OCI-LY1 (cell line): ENCODE results near the gene PSAPL1.

Experiments used
- H2AFZ ChIP-seq: fragments of 200-600 bp; sonication (generic), shearing (Covaris generic); 2 replicates; pipeline ENCODE4 v1.6.0; 2014; ENCODE audit warnings: antibody characterized with exemption, mild to moderate bottlenecking, low read length
- H3F3A ChIP-seq: fragments of 200-600 bp; sonication (generic), shearing (Covaris generic); 2 replicates; pipeline ENCODE4 v1.6.0; 2014; ENCODE audit warnings: mild to moderate bottlenecking, antibody characterized with exemption, low read length, moderate library complexity; ENCODE audit not compliant: insufficient read depth
- H3K27ac ChIP-seq: fragments of 200-600 bp; sonication (generic); 2 replicates; pipeline ENCODE4 v1.5.1; 2014; ENCODE audit warnings: low read length, mixed run types, mild to moderate bottlenecking, low read depth; ENCODE audit not compliant: poor library complexity, severe bottlenecking
- H3K27me3 ChIP-seq: fragments of 200-600 bp; sonication (generic); 2 replicates; pipeline ENCODE4 v1.6.0; 2014; ENCODE audit warnings: antibody characterized with exemption, mild to moderate bottlenecking, low read length, moderate library complexity; ENCODE audit not compliant: insufficient read depth
- H3K36me3 ChIP-seq: fragments of 200-600 bp; sonication (generic); 2 replicates; pipeline ENCODE4 v1.6.1; 2014; ENCODE audit warnings: mild to moderate bottlenecking, antibody characterized with exemption, low read length, moderate library complexity, mixed read lengths; ENCODE audit not compliant: insufficient read depth
- H3K4me1 ChIP-seq: fragments of 200-600 bp; sonication (generic); 2 replicates; pipeline ENCODE4 v1.5.1; 2014; ENCODE audit warnings: mild to moderate bottlenecking, low read length, moderate library complexity; ENCODE audit not compliant: insufficient read depth, severe bottlenecking
- H3K4me2 ChIP-seq: fragments of 200-600 bp; sonication (generic), shearing (Covaris generic); 2 replicates; pipeline ENCODE4 v1.6.1; 2014; ENCODE audit warnings: low read length
- H3K4me3 ChIP-seq: fragments of 200-600 bp; sonication (generic); 2 replicates; pipeline ENCODE4 v1.5.1; 2014; ENCODE audit warnings: low read length, low read depth, mild to moderate bottlenecking, mixed read lengths; ENCODE audit not compliant: poor library complexity, severe bottlenecking
- H3K79me2 ChIP-seq: fragments of 200-600 bp; shearing (Covaris generic); 2 replicates; pipeline ENCODE4 v1.6.1; 2016; ENCODE audit warnings: mixed run types, low read length, mixed read lengths; ENCODE audit not compliant: insufficient read depth
- H3K9ac ChIP-seq: fragments of 200-600 bp; sonication (generic), shearing (Covaris generic); 2 replicates; pipeline ENCODE4 v1.6.1; 2014; ENCODE audit warnings: mild to moderate bottlenecking, low read length, mixed read lengths
- H3K9me2 ChIP-seq: fragments of 200-600 bp; sonication (generic), shearing (Covaris generic); 2 replicates; pipeline ENCODE4 v1.6.1; 2014; ENCODE audit warnings: low read depth, mild to moderate bottlenecking, low read length, mixed read lengths
- H3K9me3 ChIP-seq: fragments of 200-600 bp; shearing (Covaris generic); 2 replicates; pipeline ENCODE4 v1.6.1; 2014; ENCODE audit warnings: low read length, mixed read lengths
- H4K20me1 ChIP-seq: fragments of 200-600 bp; sonication (generic), shearing (Covaris generic); 2 replicates; pipeline ENCODE4 v1.6.0; 2016; ENCODE audit warnings: mild to moderate bottlenecking, low read length; ENCODE audit not compliant: insufficient read depth
- EZH2 ChIP-seq: fragments of 200-600 bp; sonication (generic), shearing (Covaris generic); IDR thresholded peaks from 2 replicates; pipeline ENCODE4 v1.8.0; 2017; ENCODE audit warnings: borderline replicate concordance, mixed run types, mild to moderate bottlenecking, antibody characterized with exemption, low read length, moderate library complexity, mixed read lengths
- TF ChIP-seq, protein P1 (sequence below): fragments of 200-600 bp; sonication (generic), shearing (Covaris generic); IDR thresholded peaks from 2 replicates; pipeline ENCODE4 v1.5.1; 2017; ENCODE audit warnings: mild to moderate bottlenecking, antibody characterized with exemption, low read length, moderate library complexity, mixed read lengths

The PSAPL1 gene

DNA sequence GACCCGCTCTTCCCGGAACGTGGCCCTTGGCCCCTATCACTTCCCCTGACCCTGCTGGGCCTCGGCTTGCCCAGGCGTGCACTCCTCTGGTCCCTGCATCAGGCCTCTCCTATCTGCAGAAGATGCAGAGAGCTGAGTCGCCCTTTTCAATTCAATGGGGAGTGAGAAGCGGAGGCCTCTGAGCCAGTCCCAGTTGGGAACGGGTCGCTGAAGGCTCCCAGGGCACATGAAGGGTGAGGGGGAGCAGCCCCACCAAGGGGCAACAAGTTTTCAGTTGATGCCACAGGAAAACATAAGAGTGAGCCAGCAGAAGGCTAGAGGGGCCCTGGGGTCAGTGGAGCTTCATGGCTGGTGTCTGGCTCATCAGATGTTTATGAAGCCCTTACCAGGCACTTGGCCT, 17.1 kb downstream of the PSAPL1 start:
- H3K27ac ChIP-seq, result no peak overlapping the region
- H4K20me1 ChIP-seq, result no peaks in the 10 kb centered on the region
- no peaks in the 10 kb centered on the region for H3K9me3 ChIP-seq
- H3F3A ChIP-seq, result no peaks in the 10 kb centered on the region
- H3K27me3 ChIP-seq, result no peaks in the 10 kb centered on the region
- no peak overlapping the region for H2AFZ ChIP-seq
- no peak overlapping the region for H3K9ac ChIP-seq
- H3K36me3 ChIP-seq, result no peaks in the 10 kb centered on the region
- no peak overlapping the region for H3K4me3 ChIP-seq
- no peaks in the 10 kb centered on the region for H3K9me2 ChIP-seq
- H3K4me1 ChIP-seq, result no peaks in the 10 kb centered on the region
- no peak overlapping the region for H3K4me2 ChIP-seq
- no peak for TF ChIP-seq EZH2
- TF ChIP-seq, protein P1, sequence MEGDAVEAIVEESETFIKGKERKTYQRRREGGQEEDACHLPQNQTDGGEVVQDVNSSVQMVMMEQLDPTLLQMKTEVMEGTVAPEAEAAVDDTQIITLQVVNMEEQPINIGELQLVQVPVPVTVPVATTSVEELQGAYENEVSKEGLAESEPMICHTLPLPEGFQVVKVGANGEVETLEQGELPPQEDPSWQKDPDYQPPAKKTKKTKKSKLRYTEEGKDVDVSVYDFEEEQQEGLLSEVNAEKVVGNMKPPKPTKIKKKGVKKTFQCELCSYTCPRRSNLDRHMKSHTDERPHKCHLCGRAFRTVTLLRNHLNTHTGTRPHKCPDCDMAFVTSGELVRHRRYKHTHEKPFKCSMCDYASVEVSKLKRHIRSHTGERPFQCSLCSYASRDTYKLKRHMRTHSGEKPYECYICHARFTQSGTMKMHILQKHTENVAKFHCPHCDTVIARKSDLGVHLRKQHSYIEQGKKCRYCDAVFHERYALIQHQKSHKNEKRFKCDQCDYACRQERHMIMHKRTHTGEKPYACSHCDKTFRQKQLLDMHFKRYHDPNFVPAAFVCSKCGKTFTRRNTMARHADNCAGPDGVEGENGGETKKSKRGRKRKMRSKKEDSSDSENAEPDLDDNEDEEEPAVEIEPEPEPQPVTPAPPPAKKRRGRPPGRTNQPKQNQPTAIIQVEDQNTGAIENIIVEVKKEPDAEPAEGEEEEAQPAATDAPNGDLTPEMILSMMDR, result no peak
- H3K79me2 ChIP-seq, result no peaks in the 10 kb centered on the region

DNA sequence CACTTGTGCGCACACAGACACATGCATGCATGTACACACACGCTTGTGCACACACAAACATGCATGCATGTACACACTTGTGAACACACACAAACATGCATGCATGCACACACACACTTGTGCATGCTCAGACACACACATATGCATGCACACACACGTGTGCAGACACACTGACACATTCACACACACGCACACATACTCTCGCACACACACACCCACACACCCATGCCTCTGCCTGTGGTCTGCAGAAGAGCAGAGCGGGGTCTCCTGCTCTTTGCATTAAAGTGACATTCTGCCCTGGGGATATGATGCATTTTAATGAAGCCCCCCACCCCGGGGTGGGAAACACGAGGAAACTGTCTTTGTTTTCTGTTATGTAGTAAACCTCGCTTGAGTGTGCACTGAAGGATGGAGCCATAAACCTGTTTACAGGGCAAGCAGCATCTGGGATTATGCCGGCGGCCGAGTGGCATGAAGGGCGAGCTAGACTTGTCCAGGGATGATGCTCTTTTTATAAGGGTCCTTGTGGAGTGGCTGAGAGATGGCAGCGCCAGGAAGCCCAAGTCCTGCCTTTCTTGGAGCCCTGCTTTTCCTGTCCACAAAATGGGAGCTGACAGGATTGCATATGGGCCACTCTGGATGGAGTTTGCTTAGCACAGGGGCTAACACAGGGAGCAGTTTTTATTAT, 17.8 kb downstream of the PSAPL1 start:
- H3K79me2 ChIP-seq, result no peaks in the 10 kb centered on the region
- H3K4me2 ChIP-seq, result no peak overlapping the region
- no peak overlapping the region for H3K4me3 ChIP-seq
- no peak overlapping the region for H3K27ac ChIP-seq
- no peaks in the 10 kb centered on the region for H3K4me1 ChIP-seq
- H3K9me2 ChIP-seq, result no peaks in the 10 kb centered on the region
- no peak overlapping the region for H2AFZ ChIP-seq
- no peaks in the 10 kb centered on the region for H3K36me3 ChIP-seq
- H3K27me3 ChIP-seq, result no peaks in the 10 kb centered on the region
- no peak overlapping the region for H3K9ac ChIP-seq
- no peak for TF ChIP-seq EZH2
- TF ChIP-seq, protein P1, result no peak
- H4K20me1 ChIP-seq, result no peaks in the 10 kb centered on the region
- H3K9me3 ChIP-seq, result no peaks in the 10 kb centered on the region
- H3F3A ChIP-seq, result no peaks in the 10 kb centered on the region

DNA sequence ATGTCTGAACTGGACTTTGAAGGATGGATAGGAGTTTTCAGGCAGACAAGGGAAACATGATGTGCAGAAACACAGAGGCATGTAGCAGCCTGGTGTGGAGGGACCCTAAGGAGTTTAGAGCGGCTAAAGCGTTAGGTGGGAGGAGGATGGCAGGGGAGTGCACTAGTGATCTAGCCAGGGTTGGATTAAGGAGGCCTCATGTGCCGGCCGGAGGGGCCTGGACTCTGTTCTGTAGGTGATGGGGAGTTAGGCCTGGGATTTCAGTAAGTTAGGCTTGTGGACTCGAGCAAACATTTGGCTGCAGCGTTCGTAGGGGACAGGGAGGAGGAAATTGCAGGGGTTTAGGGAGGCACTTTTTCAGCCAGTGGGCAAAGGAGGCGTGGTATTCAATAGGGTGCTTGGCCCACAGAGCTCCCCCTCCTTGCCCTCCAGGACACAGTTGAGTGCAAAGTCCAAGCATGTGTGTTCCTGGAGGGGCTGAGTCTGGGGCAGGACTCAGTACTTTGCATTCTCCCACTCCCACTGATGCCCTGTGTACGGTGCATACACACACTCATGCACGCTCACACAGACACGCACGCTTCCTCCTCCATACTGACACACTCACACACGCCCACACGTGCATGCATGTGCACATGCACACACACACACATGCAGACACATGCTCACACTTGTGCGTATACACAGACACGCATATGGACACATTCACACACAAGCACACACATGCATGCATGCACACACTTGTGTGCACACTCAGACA, 18.6 kb downstream of the PSAPL1 start:
- H3K4me3 ChIP-seq, result no peak overlapping the region
- H3K9me3 ChIP-seq, result no peaks in the 10 kb centered on the region
- no peaks in the 10 kb centered on the region for H3K36me3 ChIP-seq
- no peaks in the 10 kb centered on the region for H3K4me1 ChIP-seq
- H3K27me3 ChIP-seq, result no peaks in the 10 kb centered on the region
- no peak overlapping the region for H2AFZ ChIP-seq
- H3F3A ChIP-seq, result no peaks in the 10 kb centered on the region
- no peak for TF ChIP-seq EZH2
- TF ChIP-seq, protein P1, result no peak
- no peaks in the 10 kb centered on the region for H3K79me2 ChIP-seq
- H4K20me1 ChIP-seq, result no peaks in the 10 kb centered on the region
- no peak overlapping the region for H3K9ac ChIP-seq
- no peaks in the 10 kb centered on the region for H3K9me2 ChIP-seq
- no peak overlapping the region for H3K4me2 ChIP-seq
- H3K27ac ChIP-seq, result no peak overlapping the region
